Measurements from ENCODE around the gene CHIC2. TPM values are rescaled to one million over a fixed set of nuclear protein-coding genes. Genes with fewer than 3 reads are reported as not detected.

CHIC2 gene
- total RNA-seq, 1 donor from 2014 or later, result 12.8 TPM

DNA sequence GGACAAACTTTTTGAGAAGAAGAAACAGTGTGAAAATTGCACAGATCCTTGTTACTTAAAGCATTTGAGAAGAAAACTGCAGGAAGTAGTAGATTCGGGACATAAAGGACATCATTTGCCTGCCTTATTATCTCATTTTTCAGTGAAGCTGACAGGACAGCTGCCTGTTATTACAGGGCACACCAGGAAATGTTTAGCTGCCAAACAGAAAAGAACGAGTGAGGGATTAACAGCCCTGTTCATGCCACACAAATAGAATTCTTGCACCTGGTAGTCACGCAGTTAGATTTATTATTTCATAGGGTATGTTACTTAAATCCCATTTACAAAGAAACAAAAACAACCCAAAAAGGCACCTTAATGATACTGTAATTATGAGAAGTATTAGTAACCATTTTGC lies 100.6 kb downstream of the CHIC2 start:
- no peaks in the 10 kb centered on the region for H3K9me3 Mint-ChIP-seq
- H3F3A ChIP-seq (ENCODE audit: low read depth), result peaks cover 24% of the 10 kb centered on the region
- H3K4me1 ChIP-seq, result peaks cover 33% of the 10 kb centered on the region
- H3K27me3 Mint-ChIP-seq (ENCODE audit: insufficient read depth, low read depth), result peaks cover 3% of the 10 kb centered on the region
- H3K9me3 ChIP-seq (ENCODE audit: low read depth), result no peaks in the 10 kb centered on the region
- H3K36me3 ChIP-seq, result no peaks in the 10 kb centered on the region
- peaks cover 59% of the 10 kb centered on the region for H3K4me1 Mint-ChIP-seq
- H2AFZ ChIP-seq (replicated peaks), result no peak overlapping the region
- TF ChIP-seq EZH2 (IDR thresholded peaks at IDR 0.05) (no peak), EZH2phosphoT487 (IDR thresholded peaks at IDR 0.05) (no peak)
- TF ChIP-seq, protein P1, sequence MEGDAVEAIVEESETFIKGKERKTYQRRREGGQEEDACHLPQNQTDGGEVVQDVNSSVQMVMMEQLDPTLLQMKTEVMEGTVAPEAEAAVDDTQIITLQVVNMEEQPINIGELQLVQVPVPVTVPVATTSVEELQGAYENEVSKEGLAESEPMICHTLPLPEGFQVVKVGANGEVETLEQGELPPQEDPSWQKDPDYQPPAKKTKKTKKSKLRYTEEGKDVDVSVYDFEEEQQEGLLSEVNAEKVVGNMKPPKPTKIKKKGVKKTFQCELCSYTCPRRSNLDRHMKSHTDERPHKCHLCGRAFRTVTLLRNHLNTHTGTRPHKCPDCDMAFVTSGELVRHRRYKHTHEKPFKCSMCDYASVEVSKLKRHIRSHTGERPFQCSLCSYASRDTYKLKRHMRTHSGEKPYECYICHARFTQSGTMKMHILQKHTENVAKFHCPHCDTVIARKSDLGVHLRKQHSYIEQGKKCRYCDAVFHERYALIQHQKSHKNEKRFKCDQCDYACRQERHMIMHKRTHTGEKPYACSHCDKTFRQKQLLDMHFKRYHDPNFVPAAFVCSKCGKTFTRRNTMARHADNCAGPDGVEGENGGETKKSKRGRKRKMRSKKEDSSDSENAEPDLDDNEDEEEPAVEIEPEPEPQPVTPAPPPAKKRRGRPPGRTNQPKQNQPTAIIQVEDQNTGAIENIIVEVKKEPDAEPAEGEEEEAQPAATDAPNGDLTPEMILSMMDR (IDR thresholded peaks at IDR 0.05), result no peak
- H3K36me3 Mint-ChIP-seq, result no peaks in the 10 kb centered on the region
- H4K20me1 ChIP-seq (ENCODE audit: low read depth), result no peaks in the 10 kb centered on the region
- H3K9ac ChIP-seq, result no peak overlapping the region
- peak overlapping the region; percentile 63 for H3K4me3 Mint-ChIP-seq
- no peak overlapping the region for H3K27ac ChIP-seq
- H3K4me3 ChIP-seq, result no peak overlapping the region
- peak overlapping the region; percentile 56 for H3K4me2 ChIP-seq
- no peaks in the 10 kb centered on the region for H3K79me2 ChIP-seq (ENCODE audit: low read depth)
- peaks cover 19% of the 10 kb centered on the region for H3K27me3 ChIP-seq
- DNase-seq (ENCODE audit: low spot score), result no peak
- H3K27ac Mint-ChIP-seq, result peak overlapping the region; percentile 88

DNA sequence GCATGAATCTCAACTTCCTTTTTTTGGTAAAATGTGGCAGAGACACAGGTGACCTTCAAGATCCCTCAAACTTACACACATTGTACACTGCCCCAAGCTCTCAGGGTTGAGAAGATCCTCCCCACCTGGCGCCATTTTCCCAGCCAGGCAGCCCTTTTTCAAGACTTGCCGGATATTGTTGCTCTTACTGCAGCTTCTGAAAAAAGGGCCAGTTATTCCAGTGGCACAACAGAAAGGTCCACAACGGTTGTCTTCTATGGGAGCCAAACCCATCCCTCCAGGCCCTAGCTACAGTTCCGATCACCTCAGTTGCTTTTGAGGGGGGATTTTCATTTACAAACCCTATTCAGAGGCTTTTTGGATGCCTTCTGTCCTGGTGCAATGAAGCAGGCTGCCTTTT lies 101.1 kb downstream of the CHIC2 start:
- H4K20me1 ChIP-seq (ENCODE audit: low read depth), result no peaks in the 10 kb centered on the region
- H3K27me3 Mint-ChIP-seq (ENCODE audit: insufficient read depth, low read depth), result peaks cover 3% of the 10 kb centered on the region
- peaks cover 19% of the 10 kb centered on the region for H3K27me3 ChIP-seq
- peak overlapping the region; percentile 63 for H3K4me3 Mint-ChIP-seq
- peaks cover 24% of the 10 kb centered on the region for H3F3A ChIP-seq (ENCODE audit: low read depth)
- H3K36me3 ChIP-seq, result no peaks in the 10 kb centered on the region
- H3K9me3 Mint-ChIP-seq, result no peaks in the 10 kb centered on the region
- no peaks in the 10 kb centered on the region for H3K36me3 Mint-ChIP-seq
- H3K27ac ChIP-seq, result no peak overlapping the region
- H2AFZ ChIP-seq (replicated peaks), result no peak overlapping the region
- peaks cover 33% of the 10 kb centered on the region for H3K4me1 ChIP-seq
- H3K4me2 ChIP-seq, result peak overlapping the region; percentile 56
- peak overlapping the region; percentile 88 for H3K27ac Mint-ChIP-seq
- H3K9me3 ChIP-seq (ENCODE audit: low read depth), result no peaks in the 10 kb centered on the region
- peaks cover 60% of the 10 kb centered on the region for H3K4me1 Mint-ChIP-seq
- no peak overlapping the region for H3K4me3 ChIP-seq
- H3K9ac ChIP-seq, result no peak overlapping the region
- DNase-seq (ENCODE audit: low spot score), result peak; percentile 21
- TF ChIP-seq, protein P1 (IDR thresholded peaks at IDR 0.05), result no peak
- no peak for TF ChIP-seq EZH2phosphoT487 (IDR thresholded peaks at IDR 0.05)
- no peak for TF ChIP-seq EZH2 (IDR thresholded peaks at IDR 0.05)
- no peaks in the 10 kb centered on the region for H3K79me2 ChIP-seq (ENCODE audit: low read depth)

DNA sequence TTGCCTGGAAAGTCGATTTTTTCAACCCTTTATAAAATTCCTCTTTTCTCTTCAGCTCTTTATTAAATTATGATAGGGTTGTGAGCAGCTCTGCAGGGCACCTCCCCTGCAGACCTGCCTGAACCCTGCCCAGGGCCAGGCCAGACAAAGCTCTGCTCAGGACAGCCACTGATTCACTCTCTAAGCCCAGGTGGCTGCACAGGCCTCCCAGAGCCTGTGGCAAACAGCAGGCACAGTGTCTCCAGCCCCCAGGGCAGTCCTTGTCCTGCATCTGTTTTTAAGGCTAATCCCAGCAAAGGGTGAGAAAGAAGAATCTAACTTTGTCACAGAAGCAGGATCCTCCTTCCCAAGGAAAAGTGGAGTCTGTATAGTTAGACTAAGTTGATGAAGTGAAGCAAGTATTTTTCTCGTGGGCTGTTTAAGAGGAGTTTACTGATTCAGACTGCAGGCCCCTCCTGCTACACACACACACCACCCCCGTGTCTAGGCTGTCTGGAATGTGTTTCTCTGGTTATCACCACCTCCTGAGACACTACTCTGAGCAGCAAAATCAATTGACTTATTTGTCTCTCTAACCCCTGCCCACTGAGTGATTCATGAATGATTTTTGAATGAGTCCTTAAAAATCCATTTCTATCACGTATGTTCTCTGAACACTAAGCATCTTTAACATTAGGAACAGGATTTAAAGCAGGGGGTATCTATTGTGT lies 101.7 kb downstream of the CHIC2 start:
- H3K4me2 ChIP-seq, result peak overlapping the region; percentile 56
- no peak overlapping the region for H3K9ac ChIP-seq
- peaks cover 19% of the 10 kb centered on the region for H3K27me3 ChIP-seq

More for the DNA sequence above, 101.7 kb downstream of the CHIC2 start:
- H4K20me1 ChIP-seq (ENCODE audit: low read depth), result no peaks in the 10 kb centered on the region
- no peaks in the 10 kb centered on the region for H3K36me3 ChIP-seq
- peaks cover 33% of the 10 kb centered on the region for H3K4me1 ChIP-seq
- DNase-seq (ENCODE audit: low spot score), result peak; percentile 57
- Mint-ChIP-seq H3K4me1 (peaks cover 63% of the 10 kb centered on the region), H3K27me3 (ENCODE audit: insufficient read depth, low read depth) (peaks cover 3% of the 10 kb centered on the region), H3K9me3 (no peaks in the 10 kb centered on the region), H3K4me3 (peak overlapping the region; percentile 63), H3K36me3 (no peaks in the 10 kb centered on the region), H3K27ac (peak overlapping the region; percentile 88)
- TF ChIP-seq EZH2phosphoT487 (IDR thresholded peaks at IDR 0.05), result no peak
- TF ChIP-seq, protein P1 (IDR thresholded peaks at IDR 0.05), result no peak
- no peak for TF ChIP-seq EZH2 (IDR thresholded peaks at IDR 0.05)
- H2AFZ ChIP-seq (replicated peaks), result no peak overlapping the region
- H3K27ac ChIP-seq, result no peak overlapping the region
- no peaks in the 10 kb centered on the region for H3K79me2 ChIP-seq (ENCODE audit: low read depth)
- no peaks in the 10 kb centered on the region for H3K9me3 ChIP-seq (ENCODE audit: low read depth)
- H3K4me3 ChIP-seq, result no peak overlapping the region
- H3F3A ChIP-seq (ENCODE audit: low read depth), result peaks cover 24% of the 10 kb centered on the region
